ENCODE results near the gene EIF1AD. TPM values are rescaled to one million over a fixed set of nuclear protein-coding genes. Genes with fewer than 3 reads are reported as not detected.
"Not testable (repeated sequence)": the region's sequence is repeated elsewhere in the genome, so short reads cannot be mapped to it uniquely, and the experiment has no call there.

The EIF1AD gene
- total and polyA plus RNA-seq, 2 of the 8 experiments (the other 6 are each of a cell fraction or from before 2014, with no cell fraction given): 32.6 to 39.9 TPM

DNA sequence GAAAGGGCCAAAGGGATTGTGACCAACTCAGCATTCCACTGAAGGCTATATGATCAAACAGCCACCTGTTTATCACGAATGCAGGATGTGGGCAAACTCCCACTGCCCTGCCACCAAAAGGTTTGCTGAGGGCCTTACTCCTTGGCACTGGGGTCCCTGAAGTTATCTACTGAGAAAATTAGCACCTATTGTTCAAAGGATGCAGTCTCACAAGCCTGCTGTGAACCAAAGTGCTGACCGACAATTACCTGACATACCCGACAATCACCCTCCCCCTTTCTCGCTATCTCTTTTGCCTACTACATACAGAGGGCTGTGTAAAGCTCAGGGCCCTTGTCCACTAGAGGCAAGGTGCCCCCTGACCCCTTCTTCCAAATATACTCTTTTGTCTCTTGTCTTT lies 8.1 kb upstream of the EIF1AD start:
- not testable (repeated sequence) for H3K14ac ChIP-seq (ENCODE audit: insufficient read length); FAIRE-seq; H3K56ac ChIP-seq (replicated peaks; ENCODE audit: insufficient read length, low read depth, low read length); H2BK15ac ChIP-seq (ENCODE audit: low read length); H2AFZ ChIP-seq (ENCODE audit: low read length); H3K4ac ChIP-seq (replicated peaks; ENCODE audit: insufficient read length, low read depth, low read length); H3K18ac ChIP-seq (ENCODE audit: extremely low read depth, low read length); H3K4me3 ChIP-seq (ENCODE audit: extremely low read depth in 1 of 4, insufficient read depth in 2 of 4, low read depth in 3 of 4, low read length in 4 of 4); H2BK120ac ChIP-seq (replicated peaks; ENCODE audit: low read depth, low read length); H3K23ac ChIP-seq (ENCODE audit: insufficient read length); H3K9ac ChIP-seq (replicated peaks in 1 of 4; ENCODE audit: extremely low read depth in 1 of 4, low read depth in 3 of 4, low read length in 3 of 4); H2BK12ac ChIP-seq (ENCODE audit: low read depth, low read length); H4K20me1 ChIP-seq (replicated peaks in 1 of 2; ENCODE audit: control insufficient read depth in 1 of 2, insufficient read depth in 2 of 2, low read length in 2 of 2); H2BK5ac ChIP-seq (ENCODE audit: low read depth, low read length); H4K8ac ChIP-seq (ENCODE audit: extremely low read depth, insufficient read depth, low read length); H3K36me3 ChIP-seq (ENCODE audit: control insufficient read depth in 2 of 4, insufficient read depth in 4 of 4, low read length in 3 of 4); H3K4me2 ChIP-seq (ENCODE audit: insufficient read depth in 1 of 2, low read depth in 2 of 2, low read length in 2 of 2); H4K91ac ChIP-seq (replicated peaks; ENCODE audit: insufficient read length, low read length); H3K27ac ChIP-seq (ENCODE audit: low read depth, low read length); DNase-seq (ENCODE audit: low read depth in 1 of 2, low spot score in 2 of 2); H4K5ac ChIP-seq (ENCODE audit: insufficient read length, low read depth, low read length); H3K79me2 ChIP-seq (ENCODE audit: control insufficient read depth in 1 of 2, insufficient read depth in 2 of 2, low read length in 2 of 2); H2AK5ac ChIP-seq (ENCODE audit: low read depth, low read length); H3K9me3 ChIP-seq (ENCODE audit: insufficient read depth in 2 of 2, low read depth in 1 of 2, low read length in 1 of 2); H3K23me2 ChIP-seq (ENCODE audit: low read depth, low read length); H2BK20ac ChIP-seq (ENCODE audit: low read length); H3K79me1 ChIP-seq (ENCODE audit: low read depth, low read length)
- H3K4me1 ChIP-seq (replicated peaks in 1 of 4; ENCODE audit: control insufficient read depth in 3 of 4, insufficient read depth in 4 of 4, low read length in 3 of 4): peaks cover 0 to 20% (median 9%) of the 10 kb centered on the region in 4 experiments; a peak in 5 of 7 replicates
- CTCF ChIA-PET (ENCODE audit: partially characterized antibody): interaction anchor here (0.6 to 6.4 kb wide), 7 partner anchors 12 to 178 kb away, joined by 3 to 35 read pairs (median 3); no protein-coding TSS in a partner anchor
- POLR2A ChIA-PET (ENCODE audit: partially characterized antibody): interaction anchor here (1.1 kb wide), 1 partner anchor 59 kb away, joined by 3 read pairs; no protein-coding TSS in a partner anchor
- WGBS, 2 experiments (ENCODE audit: extremely low coverage in 1 of 2, insufficient coverage in 1 of 2, insufficient read length in 1 of 2, insufficient replicate concordance in 2 of 2, low coverage in 1 of 2, low lambda C conversion rate in 2 of 2, missing lambda C conversion rate in 1 of 2): 83% methylated on average over 4 of the region's 4 CpGs; no CpG with 5 or more reads in 1 of the 2 experiments
- H3K27me3 ChIP-seq (replicated peaks in 1 of 4; ENCODE audit: control insufficient read depth in 3 of 4, extremely low read depth in 1 of 4, insufficient read depth in 3 of 4, low read length in 3 of 4): peaks cover 6 to 26% (median 24%) of the 10 kb centered on the region in 4 experiments

Data from H1 (cell line).